Keratinocyte (primary cell): ENCODE results near the gene RBFOX2. TPM values are rescaled to one million over a fixed set of nuclear protein-coding genes. Genes with fewer than 3 reads are reported as not detected.

Source experiments
- DNase-seq: peaks from one replicate; pipeline ENCODE4 v3.0.0-alpha.2; 2011; ENCODE audit warnings: low read depth, missing footprints, low spot score
- FAIRE-seq: peaks from 2 replicates; lab custom pipeline; 2011; peaks lifted over from hg19 to GRCh38; lab: Jason Lieb, UNC
- H2AFZ ChIP-seq: 2 replicates; pipeline ENCODE4 v1.6.0; 2012; ENCODE audit warnings: low read length, control low read depth, inconsistent platforms; ENCODE audit not compliant: control insufficient read depth
- H3K27ac ChIP-seq: 2 replicates; pipeline ENCODE4 v1.5.1; 2011; ENCODE audit warnings: low read length; ENCODE audit not compliant: control insufficient read depth, insufficient read depth
- H3K27me3 ChIP-seq: 3 replicates; pipeline ENCODE4 v1.6.0; 2011; ENCODE audit warnings: low read length; ENCODE audit not compliant: control insufficient read depth, insufficient read depth; ENCODE audit errors: extremely low read depth
- H3K36me3 ChIP-seq, 2 experiments: 2 replicates in 1 of 2; 3 replicates in 1 of 2; pipeline ENCODE4 v1.5.1; 2011; ENCODE audit warnings: low read length in 2 of 2, mild to moderate bottlenecking in 1 of 2; ENCODE audit not compliant: control insufficient read depth in 2 of 2, insufficient read depth in 2 of 2; ENCODE audit errors: extremely low read depth in 1 of 2
- H3K4me1 ChIP-seq: 3 replicates; pipeline ENCODE4 v1.5.1; 2011; ENCODE audit warnings: low read length; ENCODE audit not compliant: control insufficient read depth, insufficient read depth; ENCODE audit errors: extremely low read depth
- H3K4me2 ChIP-seq: 3 replicates; pipeline ENCODE4 v1.6.0; 2011; ENCODE audit warnings: low read depth, low read length; ENCODE audit not compliant: control insufficient read depth, insufficient read depth; ENCODE audit errors: extremely low read depth
- H3K4me3 ChIP-seq, 3 experiments: fragments of 200-600 bp in 1 of 3; sonication (generic) in 1 of 3; 2 replicates in 2 of 3; 3 replicates in 1 of 3; pipeline ENCODE4 v1.5.1; 2011 to 2016; ENCODE audit warnings: low read length in 3 of 3, mild to moderate bottlenecking in 3 of 3, control low read depth in 2 of 3, inconsistent platforms in 1 of 3, low read depth in 1 of 3, mixed read lengths in 1 of 3, mixed run types in 1 of 3, moderate library complexity in 1 of 3; ENCODE audit not compliant: control insufficient read depth in 2 of 3, insufficient read depth in 2 of 3; ENCODE audit errors: extremely low read depth in 1 of 3
- H3K79me2 ChIP-seq: 2 replicates; pipeline ENCODE4 v1.6.0; 2012; ENCODE audit warnings: low read length; ENCODE audit not compliant: control insufficient read depth, insufficient read depth
- H3K9ac ChIP-seq: 3 replicates; pipeline ENCODE4 v1.6.0; 2011; ENCODE audit warnings: low read length; ENCODE audit not compliant: control insufficient read depth, insufficient read depth; ENCODE audit errors: extremely low read depth
- H3K9me1 ChIP-seq: 3 replicates; pipeline ENCODE4 v1.6.0; 2011; ENCODE audit warnings: low read length; ENCODE audit not compliant: control insufficient read depth, insufficient read depth; ENCODE audit errors: extremely low read depth
- H3K9me3 ChIP-seq: 2 replicates; pipeline ENCODE4 v1.5.1; 2012; ENCODE audit warnings: low read depth, low read length; ENCODE audit not compliant: control insufficient read depth
- H4K20me1 ChIP-seq: 3 replicates; pipeline ENCODE4 v1.6.0; 2011; ENCODE audit warnings: low read length; ENCODE audit not compliant: control insufficient read depth, insufficient read depth; ENCODE audit errors: extremely low read depth
- CTCF ChIP-seq, 3 experiments: IDR thresholded peaks in 1 of 3; conservative IDR thresholded peaks in 1 of 3; optimal IDR thresholded peaks in 1 of 3; 2 replicates in 2 of 3; 3 replicates in 1 of 3; pipeline versions ENCODE3 to v1.5.1; 2011; ENCODE audit warnings: low read length in 3 of 3, mild to moderate bottlenecking in 3 of 3, moderate library complexity in 2 of 3, control low read depth in 1 of 3, inconsistent platforms in 1 of 3; ENCODE audit not compliant: insufficient read depth in 2 of 3; ENCODE audit errors: extremely low read depth in 1 of 3
- EZH2 ChIP-seq: IDR thresholded peaks from one replicate; pipeline ENCODE4 v1.6.1; 2012; ENCODE audit warnings: inconsistent platforms, mild to moderate bottlenecking, low read length, moderate library complexity
- dilution Hi-C: fragments of 300-500 bp; cut with MboI; formaldehyde crosslinking; loops from one replicate; pipeline ENCODE4 v1.7.0; 2020; ENCODE audit warnings: low sequenced_read_pairs; ENCODE audit not compliant: extremely low pct_ligation_motif_present
- polyA plus RNA-seq, 5 experiments: library from polyadenylated mRNA; depleted of rRNA in 3 of 5; stranded (reverse) in 3 of 5; stranded (forward) in 1 of 5; unstranded in 1 of 5; fragments of >200 nt; gene quantifications; 1 replicate in 1 of 5; 2 replicates in 3 of 5; 3 replicates in 1 of 5; pipeline versions ENCODE4 v1.2.1 to v1.2.3, GENCODE V29; 2011 to 2012; ENCODE audit warnings: missing spikeins in 2 of 5, low read depth in 1 of 5, low replicate concordance in 1 of 5

Gene RBFOX2
- polyA plus RNA-seq, 1 donor (not counting 4 experiments of a cell fraction or from before 2014, with no cell fraction given) = 118 TPM

GRCh38 chr22:35884529-35884928 lies 144.1 kb downstream of the RBFOX2 start:
- Histone ChIP-seq H4K20me1 (no peaks in the 10 kb centered on the region), H3K4me1 (peaks cover 14% of the 10 kb centered on the region), H3K27ac (no peak overlapping the region), H3K9me1 (no peaks in the 10 kb centered on the region), H3K9ac (no peak overlapping the region), H3K9me3 (no peaks in the 10 kb centered on the region), H3K4me3 (no peak overlapping the region), H3K4me2 (no peak overlapping the region), H3K79me2 (peaks cover 47% of the 10 kb centered on the region), H2AFZ (no peak overlapping the region), H3K27me3 (no peaks in the 10 kb centered on the region), H3K36me3 (no peaks in the 10 kb centered on the region)
- dilution Hi-C loops = no loop called here
- DNase-seq (no peak), FAIRE-seq (no peak)
- TF ChIP-seq EZH2 (no peak), CTCF (optimal IDR thresholded peaks at IDR 0.05 in 1 of 3, IDR thresholded peaks at IDR 0.05 in 1 of 3, conservative IDR thresholded peaks at IDR 0.05 in 1 of 3; ENCODE audit: extremely low read depth in 1 of 3, insufficient read depth in 2 of 3, low read length in 3 of 3) (no peak)

- Histone ChIP-seq H4K20me1 (no peaks in the 10 kb centered on the region), H3K36me3 (no peaks in the 10 kb centered on the region), H2AFZ (no peak overlapping the region), H3K79me2 (peaks cover 45% of the 10 kb centered on the region), H3K9ac (no peak overlapping the region), H3K4me1 (peaks cover 14% of the 10 kb centered on the region), H3K4me2 (peak overlapping the region; percentile 33), H3K9me3 (no peaks in the 10 kb centered on the region), H3K4me3 (no peak overlapping the region), H3K27ac (no peak overlapping the region), H3K27me3 (no peaks in the 10 kb centered on the region), H3K9me1 (no peaks in the 10 kb centered on the region)
- TF ChIP-seq CTCF (optimal IDR thresholded peaks at IDR 0.05 in 1 of 3, IDR thresholded peaks at IDR 0.05 in 1 of 3, conservative IDR thresholded peaks at IDR 0.05 in 1 of 3; ENCODE audit: extremely low read depth in 1 of 3, insufficient read depth in 2 of 3, low read length in 3 of 3) (no peak), EZH2 (no peak)
- dilution Hi-C loops = no loop called here
- FAIRE-seq (peak; percentile 62), DNase-seq (no peak)
These were observed 145.5 kb downstream of the RBFOX2 start for GRCh38 chr22:35883031-35883620.
